ENCODE data around the gene FAM43A.

Gene FAM43A

GRCh38 chr3:194647747-194648146, 37.9 kb upstream of the FAM43A start:
- DNase-seq (ENCODE audit: low read depth): no peak
- TF ChIP-seq CTCF (conservative IDR thresholded peaks at IDR 0.05; ENCODE audit: low read depth, low read length): no peak
- H3K4me3 ChIP-seq (ENCODE audit: low read depth, low read length): no peak overlapping the region

GRCh38 chr3:194654443-194654842, 31.2 kb upstream of the FAM43A start:
- no peak for DNase-seq (ENCODE audit: low read depth)
- no peak for TF ChIP-seq CTCF (conservative IDR thresholded peaks at IDR 0.05; ENCODE audit: low read depth, low read length)
- H3K4me3 ChIP-seq (ENCODE audit: low read depth, low read length): no peak overlapping the region

GRCh38 chr3:194657439-194657838, 28.2 kb upstream of the FAM43A start:
- TF ChIP-seq CTCF (conservative IDR thresholded peaks at IDR 0.05; ENCODE audit: low read depth, low read length): no peak
- no peak for DNase-seq (ENCODE audit: low read depth)
- H3K4me3 ChIP-seq (ENCODE audit: low read depth, low read length): no peak overlapping the region

GRCh38 chr3:194658477-194659242, 27.0 kb upstream of the FAM43A start:
- no peak overlapping the region for H3K4me3 ChIP-seq (ENCODE audit: low read depth, low read length)
- peak; percentile 57 for DNase-seq (ENCODE audit: low read depth)
- TF ChIP-seq CTCF (conservative IDR thresholded peaks at IDR 0.05; ENCODE audit: low read depth, low read length): no peak

GRCh38 chr3:194659778-194660177, 25.9 kb upstream of the FAM43A start:
- H3K4me3 ChIP-seq (ENCODE audit: low read depth, low read length): no peak overlapping the region
- DNase-seq (ENCODE audit: low read depth): no peak
- TF ChIP-seq CTCF (conservative IDR thresholded peaks at IDR 0.05; ENCODE audit: low read depth, low read length): no peak

GRCh38 chr3:194661374-194661773, 24.3 kb upstream of the FAM43A start:
- no peak for TF ChIP-seq CTCF (conservative IDR thresholded peaks at IDR 0.05; ENCODE audit: low read depth, low read length)
- H3K4me3 ChIP-seq (ENCODE audit: low read depth, low read length): no peak overlapping the region
- DNase-seq (ENCODE audit: low read depth): no peak

GRCh38 chr3:194661946-194662345, 23.7 kb upstream of the FAM43A start:
- DNase-seq (ENCODE audit: low read depth): no peak
- no peak for TF ChIP-seq CTCF (conservative IDR thresholded peaks at IDR 0.05; ENCODE audit: low read depth, low read length)
- no peak overlapping the region for H3K4me3 ChIP-seq (ENCODE audit: low read depth, low read length)
